Thyroid gland (tissue), 4 donors: ENCODE measurements around the gene PPM1G. TPM values are rescaled to one million over a fixed set of nuclear protein-coding genes. Genes with fewer than 3 reads are reported as not detected.
"Not testable (repeated sequence)": the region's sequence is repeated elsewhere in the genome, so short reads cannot be mapped to it uniquely, and the experiment has no call there.

Experiments used
- DNase-seq, 2 donors: peaks; one replicate each; pipeline ENCODE4 v3.0.0-alpha.2; 2019
- H3K27ac ChIP-seq, 3 donors: fragments of 200-600 bp; sonication (generic); 1 replicate in 2 of 3; 2 replicates in 1 of 3; pipeline ENCODE4 v1.5.1; 2016 to 2019; ENCODE audit warnings: mild to moderate bottlenecking in 1 of 3, moderate library complexity in 1 of 3
- H3K27me3 ChIP-seq: fragments of 200-600 bp; sonication (generic); one replicate; pipeline ENCODE4 v1.5.1; 2019
- H3K36me3 ChIP-seq, 2 donors: fragments of 200-600 bp; sonication (generic); one replicate each; pipeline ENCODE4 v1.5.1; 2016 to 2019
- H3K4me1 ChIP-seq, 2 donors: fragments of 200-600 bp; sonication (generic); one replicate each; pipeline ENCODE4 v1.5.1; 2017 to 2019
- H3K4me3 ChIP-seq, 3 donors: fragments of 200-600 bp; sonication (generic); replicated peaks in 1 of 3; 1 replicate in 2 of 3; 2 replicates in 1 of 3; pipeline ENCODE4 v1.5.1; 2016; ENCODE audit warnings: mild to moderate bottlenecking in 1 of 3
- H3K9me3 ChIP-seq: fragments of 200-600 bp; sonication (generic); one replicate; pipeline ENCODE4 v1.5.1; 2017
- CTCF ChIP-seq, 6 experiments: fragments of 200-600 bp in 3 of 6; fragments of 450-650 bp in 3 of 6; sonication (generic) in 3 of 6; IDR thresholded peaks; one replicate each; pipeline ENCODE4 v1.5.1; 2016 to 2019; ENCODE audit warnings: antibody characterized with exemption in 6 of 6, mild to moderate bottlenecking in 2 of 6, inconsistent platforms in 1 of 6, moderate library complexity in 1 of 6
- POLR2A ChIP-seq, 2 donors: fragments of 450-650 bp; IDR thresholded peaks; one replicate each; pipeline ENCODE4 v1.6.1; 2017; ENCODE audit warnings: antibody characterized with exemption in 2 of 2, mild to moderate bottlenecking in 2 of 2, moderate library complexity in 1 of 2
- WGBS, 2 donors: methylation state at CpG; one replicate each; pipeline ENCODE4 v1.1.5; 2017; 5-methylcytosine and 5-hydroxymethylcytosine counted together
- intact Hi-C: fragments of 100-400 bp; cut with DNase I; formaldehyde crosslinking; loops from one replicate; pipeline ENCODE4 v1.15.1; 2023
- total RNA-seq, 4 donors: library from RNA; depleted of rRNA; stranded (reverse); fragments of >200 nt; gene quantifications; one replicate each; pipeline ENCODE4 v1.2.3, GENCODE V29; 2016

Gene PPM1G
- total RNA-seq, 4 donors from 2014 or later = 55.4 to 75.2 (median 59.5) TPM

- intact Hi-C loops = loop anchor here (2.0 kb wide), 2 partner anchors 18 to 46 kb away; no protein-coding TSS in a partner anchor
- 0% methylated on average over 7 to 17 of the region's 75 CpGs for WGBS, 2 donors
Observed at GRCh38 chr2:27428213-27428977, 19.0 kb upstream of the PPM1G start, which contains the start of gene NRBP1. Gene NRBP1, plus strand, starts transcription at chr2:27428631. Its CDS starts 4,643 bp downstream, at chr2:27433274.

GRCh38 chr2:27427863-27428212 is 18.4 kb upstream of the PPM1G start:
- 17 to 20% methylated on average over 7 of the region's 7 CpGs for WGBS, 2 donors
- Histone ChIP-seq H3K36me3 (no peaks in the 10 kb centered on the region), H3K27ac (peak overlapping the region; percentile 97 to 99 (median 98)), H3K9me3 (no peaks in the 10 kb centered on the region), H3K27me3 (no peaks in the 10 kb centered on the region), H3K4me3 (peak overlapping the region; percentile 51 to 99 (median 97)), H3K4me1 (peaks cover 26 to 27% of the 10 kb centered on the region in 2 donors)
- TF ChIP-seq POLR2A (IDR thresholded peaks at IDR 0.05) (no peak), CTCF (IDR thresholded peaks at IDR 0.05) (no peak)
- DNase-seq = no peak
- intact Hi-C loops = loop anchor here (2.0 kb wide), 2 partner anchors 17 to 45 kb away; no protein-coding TSS in a partner anchor

More at GRCh38 chr2:27428213-27428977, 19.0 kb upstream of the PPM1G start, which contains the start of gene NRBP1:
- Histone ChIP-seq H3K27me3 (no peaks in the 10 kb centered on the region), H3K4me1 (peaks cover 26 to 27% of the 10 kb centered on the region in 2 donors), H3K4me3 (peak within 1 kb of the TSS; percentile 51 to 99 (median 97)), H3K36me3 (peaks cover 4% of the 10 kb centered on the region in 2 donors), H3K9me3 (no peaks in the 10 kb centered on the region), H3K27ac (peak within 1 kb of the TSS; percentile 97 to 99 (median 98))
- peak; percentile 94 to 96 for DNase-seq
- TF ChIP-seq POLR2A (IDR thresholded peaks at IDR 0.05) (peak; percentile 34 to 91), CTCF (IDR thresholded peaks at IDR 0.05) (no peak)

- intact Hi-C loops = not testable (repeated sequence)
Observed at GRCh38 chr2:27425039-27425438, 15.6 kb upstream of the PPM1G start.

GRCh38 chr2:27422958-27423357 is 13.6 kb upstream of the PPM1G start:
- intact Hi-C loops = no loop called here
- TF ChIP-seq CTCF (IDR thresholded peaks at IDR 0.05) = no peak
- no peak for TF ChIP-seq POLR2A (IDR thresholded peaks at IDR 0.05)
- Histone ChIP-seq H3K4me3 (no peak overlapping the region), H3K27ac (no peak overlapping the region), H3K36me3 (no peaks in the 10 kb centered on the region), H3K9me3 (no peaks in the 10 kb centered on the region), H3K4me1 (peaks cover 0 to 6% of the 10 kb centered on the region in 2 donors), H3K27me3 (no peaks in the 10 kb centered on the region)
- 94 to 97% methylated on average over 3 of the region's 3 CpGs for WGBS, 2 donors
- DNase-seq = no peak

More at GRCh38 chr2:27425039-27425438, 15.6 kb upstream of the PPM1G start:
- WGBS, 2 donors = 92 to 93% methylated on average over 10 of the region's 10 CpGs
- not testable (repeated sequence) for H3K27ac ChIP-seq, H3K27me3 ChIP-seq, H3K4me3 ChIP-seq, DNase-seq, H3K36me3 ChIP-seq, H3K9me3 ChIP-seq
- peaks cover 5 to 13% of the 10 kb centered on the region in 2 donors for H3K4me1 ChIP-seq

GRCh38 chr2:27421660-27422250 is 12.4 kb upstream of the PPM1G start:
- no peaks in the 10 kb centered on the region for H3K4me1 ChIP-seq
- intact Hi-C loops = no loop called here
- TF ChIP-seq POLR2A (IDR thresholded peaks at IDR 0.05) (no peak), CTCF (IDR thresholded peaks at IDR 0.05) (no peak)
- no peaks in the 10 kb centered on the region for H3K36me3 ChIP-seq
- no peak overlapping the region for H3K4me3 ChIP-seq
- no peaks in the 10 kb centered on the region for H3K9me3 ChIP-seq
- DNase-seq = no peak
- WGBS, 2 donors = 88 to 89% methylated on average over 4 of the region's 4 CpGs
- no peak overlapping the region for H3K27ac ChIP-seq
- H3K27me3 ChIP-seq = no peaks in the 10 kb centered on the region
